ENCODE results near the gene MT1H.

DNA sequence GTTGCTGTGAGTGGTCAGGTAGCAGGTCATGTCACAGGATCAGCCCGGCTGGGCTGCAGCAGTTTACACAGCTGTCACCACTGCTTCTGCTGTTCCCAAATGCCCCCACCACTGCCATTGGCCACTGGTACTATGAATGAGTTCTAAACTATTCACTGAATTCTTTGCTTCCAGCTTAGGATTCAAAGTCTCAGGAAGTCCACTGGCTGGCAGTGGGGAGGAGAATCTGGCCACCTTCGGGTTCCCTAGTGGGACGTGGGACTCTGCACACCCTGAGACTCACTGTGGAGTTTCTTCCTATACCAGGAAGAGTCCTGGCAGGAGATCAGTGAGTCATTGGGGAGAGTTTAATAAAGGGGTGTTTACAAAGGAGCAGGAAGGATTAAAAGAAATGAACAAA is 19.6 kb downstream of the MT1H start:
- no peak for TF ChIP-seq POLR2AphosphoS5 (IDR thresholded peaks at IDR 0.05)
- TF ChIP-seq CTCF (IDR thresholded peaks at IDR 0.05), result no peak
- no peak for TF ChIP-seq POLR2A (IDR thresholded peaks at IDR 0.05)

Data from breast epithelium (tissue), 3 donors.